ENCODE data around the gene GLMN. TPM values are rescaled to one million over a fixed set of nuclear protein-coding genes. Genes with fewer than 3 reads are reported as not detected.
A peak's percentile ranks its signal among the peaks of the same experiment; 100 is the strongest.
"Not testable (repeated sequence)": the region's sequence is repeated elsewhere in the genome, so short reads cannot be mapped to it uniquely, and the experiment has no call there.

Gene GLMN
- total RNA-seq, 3 donors from 2014 or later (not counting 1 experiment from before 2014, with no cell fraction given), result 19.8 to 25.9 (median 19.9) TPM

DNA sequence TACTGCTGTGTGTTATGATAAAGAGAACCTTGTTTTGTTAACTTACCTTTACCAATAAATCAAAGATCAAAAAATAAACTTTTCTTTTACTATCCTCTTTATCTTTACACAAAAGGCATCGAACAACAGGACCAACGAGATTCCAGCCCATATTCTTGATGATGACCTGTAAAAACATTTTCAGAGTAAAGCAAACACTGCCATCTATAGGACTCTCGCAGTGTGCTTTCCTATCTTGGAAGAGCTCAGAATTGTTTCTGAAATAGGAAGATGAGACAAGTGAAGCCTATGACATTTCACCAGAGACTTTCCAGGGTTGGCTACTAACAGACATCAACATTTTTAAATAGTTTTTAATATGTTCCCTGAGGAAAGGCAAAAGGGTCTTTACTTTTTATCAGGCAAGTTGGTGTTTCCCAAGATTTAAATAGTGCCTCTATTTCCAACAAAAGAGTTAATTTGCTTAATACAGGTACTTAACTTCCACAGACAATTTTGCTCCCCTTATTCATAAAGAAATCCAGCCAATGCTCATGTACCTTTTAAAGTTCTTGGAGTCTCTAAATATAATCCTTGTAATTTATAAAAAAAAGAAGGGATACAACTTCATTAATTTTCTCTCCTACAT, 7.3 kb downstream of the GLMN start:
- peak in 1 of 2 donors; percentile 55 for DNase-seq
- peak in 2 of 3 donors; percentile 42 to 60 for ATAC-seq
- Mint-ChIP-seq H3K27ac (no peak overlapping the region), H3K4me3 (no peak overlapping the region), H3K4me1 (peaks cover 5 to 16% of the 10 kb centered on the region in 2 donors), H3K9me3 (no peaks in the 10 kb centered on the region), H3K27me3 (ENCODE audit: low read depth in 2 of 2) (no peaks in the 10 kb centered on the region), H3K36me3 (peaks cover 20% of the 10 kb centered on the region)
- TF ChIP-seq, protein P1, sequence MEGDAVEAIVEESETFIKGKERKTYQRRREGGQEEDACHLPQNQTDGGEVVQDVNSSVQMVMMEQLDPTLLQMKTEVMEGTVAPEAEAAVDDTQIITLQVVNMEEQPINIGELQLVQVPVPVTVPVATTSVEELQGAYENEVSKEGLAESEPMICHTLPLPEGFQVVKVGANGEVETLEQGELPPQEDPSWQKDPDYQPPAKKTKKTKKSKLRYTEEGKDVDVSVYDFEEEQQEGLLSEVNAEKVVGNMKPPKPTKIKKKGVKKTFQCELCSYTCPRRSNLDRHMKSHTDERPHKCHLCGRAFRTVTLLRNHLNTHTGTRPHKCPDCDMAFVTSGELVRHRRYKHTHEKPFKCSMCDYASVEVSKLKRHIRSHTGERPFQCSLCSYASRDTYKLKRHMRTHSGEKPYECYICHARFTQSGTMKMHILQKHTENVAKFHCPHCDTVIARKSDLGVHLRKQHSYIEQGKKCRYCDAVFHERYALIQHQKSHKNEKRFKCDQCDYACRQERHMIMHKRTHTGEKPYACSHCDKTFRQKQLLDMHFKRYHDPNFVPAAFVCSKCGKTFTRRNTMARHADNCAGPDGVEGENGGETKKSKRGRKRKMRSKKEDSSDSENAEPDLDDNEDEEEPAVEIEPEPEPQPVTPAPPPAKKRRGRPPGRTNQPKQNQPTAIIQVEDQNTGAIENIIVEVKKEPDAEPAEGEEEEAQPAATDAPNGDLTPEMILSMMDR (IDR thresholded peaks at IDR 0.05), result peak; percentile 47
- Histone ChIP-seq H3K9me3 (ENCODE audit: control insufficient read depth, insufficient read depth, low read length) (no peaks in the 10 kb centered on the region), H3K4me1 (ENCODE audit: control insufficient read depth, insufficient read depth, low read length) (no peaks in the 10 kb centered on the region), H3K27ac (ENCODE audit: low read length) (no peak overlapping the region), H3K4me3 (ENCODE audit: low read length) (no peak overlapping the region), H3K36me3 (ENCODE audit: control insufficient read depth, insufficient read depth, low read length) (peaks cover 41% of the 10 kb centered on the region), H3K27me3 (ENCODE audit: control insufficient read depth, insufficient read depth, low read length) (no peaks in the 10 kb centered on the region)
- WGBS (ENCODE audit: insufficient coverage), result 50% methylated on average over 3 of the region's 3 CpGs
- intact Hi-C loops (cut with micrococcal nuclease), result loop anchor here (1.0 to 10.0 kb wide), 2 partner anchors 294 to 1007 kb away; no protein-coding TSS in a partner anchor

DNA sequence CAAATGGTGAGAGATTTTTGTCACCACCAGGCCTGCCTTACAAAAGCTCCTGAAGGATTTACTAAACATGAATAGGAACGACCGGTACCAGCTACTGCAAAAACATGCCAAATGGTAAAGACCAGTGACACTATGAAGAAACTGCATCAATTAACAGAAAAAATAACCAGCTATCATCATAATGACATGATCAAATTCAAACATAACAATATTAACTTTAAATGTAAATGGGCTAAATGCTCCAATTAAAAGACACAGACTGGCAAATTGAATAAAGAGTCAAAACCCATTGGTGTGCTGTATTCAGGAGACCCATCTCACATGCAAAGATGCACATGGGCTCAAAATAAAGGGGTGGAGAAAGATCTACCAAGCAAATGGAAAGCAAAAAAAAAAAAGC, 17.4 kb downstream of the GLMN start:
- 92% methylated on average over 2 of the region's 2 CpGs for WGBS (ENCODE audit: insufficient coverage)

DNA sequence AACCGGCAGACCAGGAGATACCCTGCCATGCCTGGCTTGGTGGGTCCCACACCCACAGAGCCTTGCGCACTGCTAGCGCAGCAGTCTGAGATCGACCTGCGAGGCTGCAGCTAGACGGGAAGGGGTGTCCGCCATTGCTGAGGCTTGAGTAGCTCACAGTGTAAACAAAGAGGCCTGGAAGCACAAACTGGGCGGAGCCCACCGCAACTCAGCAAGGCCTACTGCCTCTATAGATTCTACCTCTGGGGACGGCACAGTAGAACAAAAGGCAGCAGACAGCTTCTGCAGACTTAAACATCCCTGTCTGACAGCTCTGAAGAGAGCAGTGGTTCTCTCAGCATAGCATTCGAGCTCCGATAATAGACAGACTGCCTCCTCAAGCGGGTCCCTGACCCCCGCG, 19.0 kb downstream of the GLMN start:
- ATAC-seq; H3K27ac Mint-ChIP-seq; H3K4me3 Mint-ChIP-seq; H3K4me1 ChIP-seq (ENCODE audit: control insufficient read depth, insufficient read depth, low read length); H3K4me3 ChIP-seq (ENCODE audit: low read length); H3K27me3 Mint-ChIP-seq (ENCODE audit: low read depth in 2 of 2); H3K27ac ChIP-seq (ENCODE audit: low read length); H3K27me3 ChIP-seq (ENCODE audit: control insufficient read depth, insufficient read depth, low read length); H3K9me3 ChIP-seq (ENCODE audit: control insufficient read depth, insufficient read depth, low read length); DNase-seq; H3K9me3 Mint-ChIP-seq; intact Hi-C loops (cut with micrococcal nuclease): not testable (repeated sequence)
- 99% methylated on average over 15 of the region's 15 CpGs for WGBS (ENCODE audit: insufficient coverage)
- Mint-ChIP-seq H3K4me1 (peaks cover 30% of the 10 kb centered on the region in 2 donors), H3K36me3 (peaks cover 36% of the 10 kb centered on the region)
- peaks cover 11% of the 10 kb centered on the region for H3K36me3 ChIP-seq (ENCODE audit: control insufficient read depth, insufficient read depth, low read length)

More for the DNA sequence above, 17.4 kb downstream of the GLMN start:
- H3K4me3 ChIP-seq (ENCODE audit: low read length); intact Hi-C loops (cut with micrococcal nuclease); H3K4me3 Mint-ChIP-seq; H3K27ac Mint-ChIP-seq; H3K27ac ChIP-seq (ENCODE audit: low read length); ATAC-seq; H3K9me3 Mint-ChIP-seq; H3K27me3 Mint-ChIP-seq (ENCODE audit: low read depth in 2 of 2); DNase-seq; H3K9me3 ChIP-seq (ENCODE audit: control insufficient read depth, insufficient read depth, low read length); H3K27me3 ChIP-seq (ENCODE audit: control insufficient read depth, insufficient read depth, low read length); H3K4me1 ChIP-seq (ENCODE audit: control insufficient read depth, insufficient read depth, low read length): not testable (repeated sequence)
- peaks cover 15% of the 10 kb centered on the region for H3K36me3 ChIP-seq (ENCODE audit: control insufficient read depth, insufficient read depth, low read length)
- Mint-ChIP-seq H3K4me1 (peaks cover 30% of the 10 kb centered on the region in 2 donors), H3K36me3 (peaks cover 36% of the 10 kb centered on the region)

DNA sequence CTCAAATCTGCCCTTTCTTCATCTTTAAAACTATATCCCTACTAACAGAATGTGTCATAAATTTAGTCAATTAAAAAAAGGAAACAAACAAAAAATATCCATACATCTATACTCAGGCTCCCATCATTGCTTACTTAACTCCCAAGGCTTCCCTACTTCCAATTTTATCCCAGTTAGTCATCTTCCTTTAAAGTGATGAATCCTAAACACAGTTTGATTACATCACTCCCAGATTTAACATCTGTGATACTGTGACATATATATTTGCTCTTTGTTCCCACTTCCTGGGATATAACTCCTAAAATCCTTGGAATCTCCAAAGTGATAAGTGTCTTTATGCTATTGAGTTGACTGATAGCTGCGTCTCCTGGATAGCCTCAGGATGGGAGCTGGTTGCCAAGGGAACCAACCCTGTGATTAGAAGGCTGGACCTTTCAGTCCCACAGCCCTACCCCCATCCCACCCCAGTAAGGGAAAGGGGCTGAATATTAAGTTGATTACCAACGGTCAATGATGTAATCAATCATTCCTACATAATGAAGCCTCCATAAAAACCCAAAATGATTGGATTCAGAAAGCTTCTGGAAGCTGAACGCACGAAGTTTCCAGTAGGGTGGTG, 21.6 kb downstream of the GLMN start:
- peaks cover 21% of the 10 kb centered on the region for H3K36me3 Mint-ChIP-seq
- 94% methylated on average over 4 of the region's 4 CpGs for WGBS (ENCODE audit: insufficient coverage)
- intact Hi-C loops (cut with micrococcal nuclease), result no loop called here

More for the DNA sequence above, 21.6 kb downstream of the GLMN start:
- H3K4me3 ChIP-seq (ENCODE audit: low read length), result no peak overlapping the region
- H3K4me1 ChIP-seq (ENCODE audit: control insufficient read depth, insufficient read depth, low read length), result no peaks in the 10 kb centered on the region
- Mint-ChIP-seq H3K4me3 (no peak overlapping the region), H3K4me1 (peaks cover 9 to 16% of the 10 kb centered on the region in 2 donors), H3K27ac (no peak overlapping the region), H3K9me3 (no peaks in the 10 kb centered on the region), H3K27me3 (ENCODE audit: low read depth in 2 of 2) (no peaks in the 10 kb centered on the region)
- TF ChIP-seq, protein P1 (IDR thresholded peaks at IDR 0.05), result no peak
- ATAC-seq (no peak), DNase-seq (no peak)
- H3K9me3 ChIP-seq (ENCODE audit: control insufficient read depth, insufficient read depth, low read length), result no peaks in the 10 kb centered on the region
- H3K36me3 ChIP-seq (ENCODE audit: control insufficient read depth, insufficient read depth, low read length), result peaks cover 16% of the 10 kb centered on the region
- no peak overlapping the region for H3K27ac ChIP-seq (ENCODE audit: low read length)
- H3K27me3 ChIP-seq (ENCODE audit: control insufficient read depth, insufficient read depth, low read length), result no peaks in the 10 kb centered on the region

Measured in natural killer cell (primary cell).